H9 (cell line): Measurements from ENCODE around the gene TEX53. TPM values are rescaled to one million over a fixed set of nuclear protein-coding genes. Genes with fewer than 3 reads are reported as not detected.

Experiments
- DNase-seq: peaks from one replicate; pipeline ENCODE4 v3.0.0-alpha.2; 2017
- H2AFZ ChIP-seq: one replicate; pipeline ENCODE4 v1.6.1; 2013; ENCODE audit warnings: mild to moderate bottlenecking, low read length, control low read depth, moderate library complexity
- H2AK5ac ChIP-seq: 2 replicates; pipeline ENCODE4 v1.6.1; 2013; ENCODE audit warnings: low read length, control low read depth, mixed read lengths; ENCODE audit not compliant: insufficient read length
- H2BK120ac ChIP-seq: one replicate; pipeline ENCODE4 v1.6.1; 2013; ENCODE audit warnings: low read depth, mild to moderate bottlenecking, low read length, control low read depth, inconsistent platforms; ENCODE audit not compliant: poor library complexity, severe bottlenecking
- H2BK12ac ChIP-seq: 2 replicates; pipeline ENCODE4 v1.6.1; 2013; ENCODE audit warnings: low read length, control low read depth, mixed read lengths, low read depth; ENCODE audit not compliant: insufficient read length
- H2BK15ac ChIP-seq: 2 replicates; pipeline ENCODE4 v1.6.1; 2013; ENCODE audit warnings: low read depth, low read length, control low read depth
- H2BK20ac ChIP-seq: one replicate; pipeline ENCODE4 v1.6.1; 2013; ENCODE audit warnings: low read depth, mild to moderate bottlenecking, low read length, control low read depth, inconsistent platforms; ENCODE audit not compliant: poor library complexity, severe bottlenecking
- H2BK5ac ChIP-seq: 2 replicates; pipeline ENCODE4 v1.6.1; 2013; ENCODE audit warnings: low read length, control low read depth, mixed read lengths; ENCODE audit not compliant: insufficient read length
- H3K14ac ChIP-seq: 2 replicates; pipeline ENCODE4 v1.6.1; 2013; ENCODE audit warnings: low read length, control low read depth; ENCODE audit not compliant: insufficient read depth
- H3K18ac ChIP-seq: 2 replicates; pipeline ENCODE4 v1.6.1; 2013; ENCODE audit warnings: low read depth, mild to moderate bottlenecking, mixed read lengths, low read length, control low read depth; ENCODE audit not compliant: insufficient read length
- H3K23ac ChIP-seq: 2 replicates; pipeline ENCODE4 v1.6.1; 2013; ENCODE audit warnings: low read length, control low read depth, mixed read lengths, low read depth; ENCODE audit not compliant: insufficient read length
- H3K23me2 ChIP-seq: 2 replicates; pipeline ENCODE4 v1.6.1; 2013; ENCODE audit warnings: low read depth, mild to moderate bottlenecking, mixed read lengths, low read length, control low read depth; ENCODE audit not compliant: insufficient read length, poor library complexity, severe bottlenecking
- H3K27ac ChIP-seq: 2 replicates; pipeline ENCODE4 v1.5.1; 2013; ENCODE audit warnings: low read length, control low read depth, mixed read lengths, low read depth; ENCODE audit not compliant: insufficient read length
- H3K27me3 ChIP-seq: 2 replicates; pipeline ENCODE4 v1.6.1; 2013; ENCODE audit warnings: low read length, control low read depth, inconsistent platforms; ENCODE audit not compliant: insufficient read depth
- H3K4ac ChIP-seq: 2 replicates; pipeline ENCODE4 v1.6.1; 2013; ENCODE audit warnings: low read depth, mild to moderate bottlenecking, control low read depth, inconsistent platforms, low read length, moderate library complexity
- H3K4me1 ChIP-seq: 2 replicates; pipeline ENCODE4 v1.6.1; 2013; ENCODE audit warnings: low read length, control low read depth, inconsistent platforms; ENCODE audit not compliant: insufficient read depth
- H3K4me2 ChIP-seq: 2 replicates; pipeline ENCODE4 v1.6.1; 2013; ENCODE audit warnings: low read length, control low read depth, mixed read lengths; ENCODE audit not compliant: insufficient read length, insufficient read depth
- H3K56ac ChIP-seq: 2 replicates; pipeline ENCODE4 v1.6.1; 2013; ENCODE audit warnings: low read depth, mild to moderate bottlenecking, mixed read lengths, low read length, control low read depth; ENCODE audit not compliant: insufficient read length
- H3K79me1 ChIP-seq: 2 replicates; pipeline ENCODE4 v1.6.1; 2013; ENCODE audit warnings: low read depth, mild to moderate bottlenecking, moderate library complexity, low read length, control low read depth, inconsistent platforms; ENCODE audit not compliant: insufficient read depth, poor library complexity, severe bottlenecking
- H3K79me2 ChIP-seq: 2 replicates; pipeline ENCODE4 v1.6.1; 2013; ENCODE audit warnings: low read length, control low read depth, inconsistent platforms; ENCODE audit not compliant: insufficient read depth
- H3K9ac ChIP-seq: 2 replicates; pipeline ENCODE4 v1.6.1; 2013; ENCODE audit warnings: low read length, control low read depth, mixed read lengths; ENCODE audit not compliant: insufficient read length; ENCODE audit errors: extremely low read depth
- H3K9me3 ChIP-seq: one replicate; pipeline ENCODE4 v1.6.1; 2013; ENCODE audit warnings: low read depth, low read length, inconsistent platforms; ENCODE audit not compliant: control insufficient read depth
- H3T11ph ChIP-seq: one replicate; pipeline ENCODE4 v1.6.1; 2013; ENCODE audit warnings: mild to moderate bottlenecking, low read length, control low read depth, inconsistent platforms
- H4K20me1 ChIP-seq: one replicate; pipeline ENCODE4 v1.6.1; 2013; ENCODE audit not compliant: control insufficient read depth, insufficient read length, insufficient read depth
- H4K5ac ChIP-seq: 2 replicates; pipeline ENCODE4 v1.6.1; 2013; ENCODE audit warnings: low read depth, mild to moderate bottlenecking, mixed read lengths, low read length, control low read depth; ENCODE audit not compliant: insufficient read length
- H4K8ac ChIP-seq: replicated peaks from 2 replicates; pipeline ENCODE4 v1.6.1; 2013; ENCODE audit warnings: low read length, control low read depth, mixed read lengths, low read depth; ENCODE audit not compliant: insufficient read length
- H4K91ac ChIP-seq: 2 replicates; pipeline ENCODE4 v1.6.1; 2013; ENCODE audit warnings: low read depth, mild to moderate bottlenecking, moderate library complexity, mixed read lengths, low read length, control low read depth; ENCODE audit not compliant: insufficient read length
- H3K27ac Mint-ChIP-seq, 3 experiments: 2 replicates in 2 of 3; 3 replicates in 1 of 3; pipeline ENCODE4 v1.8.0; 2020 to 2021; ENCODE audit warnings: mixed read lengths in 3 of 3, mild to moderate bottlenecking in 1 of 3, moderate library complexity in 1 of 3
- H3K27me3 Mint-ChIP-seq: 2 replicates; pipeline ENCODE4 v1.8.0; 2021; ENCODE audit warnings: low read depth, mild to moderate bottlenecking, moderate library complexity, mixed read lengths
- H3K36me3 Mint-ChIP-seq, 3 experiments: 2 replicates in 2 of 3; 3 replicates in 1 of 3; pipeline ENCODE4 v1.8.0; 2020 to 2021; ENCODE audit warnings: low read depth in 3 of 3, mixed read lengths in 3 of 3; ENCODE audit not compliant: insufficient read depth in 1 of 3
- H3K4me1 Mint-ChIP-seq, 2 experiments: 2 replicates each; pipeline ENCODE4 v1.8.0; 2020; ENCODE audit warnings: mixed read lengths in 2 of 2
- H3K4me3 Mint-ChIP-seq, 2 experiments: 2 replicates in 1 of 2; 3 replicates in 1 of 2; pipeline ENCODE4 v1.8.0; 2020 to 2021; ENCODE audit warnings: mild to moderate bottlenecking in 2 of 2, mixed read lengths in 2 of 2, moderate library complexity in 1 of 2
- H3K9me3 Mint-ChIP-seq, 2 experiments: 2 replicates in 1 of 2; 3 replicates in 1 of 2; pipeline ENCODE4 v1.8.0; 2020; ENCODE audit warnings: mild to moderate bottlenecking in 2 of 2, mixed read lengths in 2 of 2, moderate library complexity in 1 of 2
- WGBS: extraction: QIAGEN DNeasy Blood & Tissue Kit; methylation state at CpG from one replicate; pipeline ENCODE4 v1.1.7; 2013; ENCODE audit warnings: missing lambda C conversion rate, low lambda C conversion rate, mixed read lengths; ENCODE audit not compliant: insufficient read length; ENCODE audit errors: extremely low coverage; 5-methylcytosine and 5-hydroxymethylcytosine counted together
- total RNA-seq: library from RNA; stranded (reverse); gene quantifications from 2 replicates; pipeline ENCODE4 v1.2.1, GENCODE V29; 2021
- TF ChIP-seq, protein P1 (sequence below): fragments of 200-600 bp; sonication (generic); conservative IDR thresholded peaks from 3 replicates; pipeline ENCODE4 v1.8.0; 2021; ENCODE audit warnings: antibody characterized with exemption, mild to moderate bottlenecking

Gene TEX53
- total RNA-seq, 1 experiment from 2014 or later: not detected

DNA sequence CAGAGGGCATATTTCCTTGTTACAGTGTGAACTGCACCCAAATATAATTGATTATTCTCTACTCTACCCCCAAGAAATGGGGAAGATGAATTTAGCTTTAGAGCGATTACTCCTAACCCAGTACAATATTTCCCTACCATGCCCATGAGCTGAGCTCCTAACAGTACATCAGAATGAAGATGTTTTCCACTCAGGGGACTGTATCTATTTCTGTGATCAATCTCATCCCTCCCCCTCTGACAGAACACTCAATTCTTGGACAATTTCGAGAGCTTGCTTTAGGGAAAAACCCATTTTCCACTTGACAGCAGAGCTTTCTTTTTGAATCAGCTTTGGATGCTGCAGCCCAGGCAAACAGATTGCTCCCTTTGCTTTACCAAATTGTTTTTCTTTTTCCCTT is 49.1 kb upstream of the TEX53 start:
- no peak overlapping the region for H3K4me3 Mint-ChIP-seq
- no CpG with 5 or more reads among the region's 2 CpGs for WGBS

More for the DNA sequence above, 49.1 kb upstream of the TEX53 start:
- Histone ChIP-seq H2BK120ac (no peak overlapping the region), H3K4me1 (no peaks in the 10 kb centered on the region), H3K23me2 (no peaks in the 10 kb centered on the region), H2AK5ac (no peak overlapping the region), H3K79me2 (no peaks in the 10 kb centered on the region), H2BK15ac (no peak overlapping the region), H3K27me3 (no peaks in the 10 kb centered on the region), H3K4ac (no peak overlapping the region), H3K56ac (no peak overlapping the region), H3K14ac (no peak overlapping the region), H3K27ac (no peak overlapping the region), H3K4me2 (no peak overlapping the region), H2BK5ac (no peak overlapping the region), H2AFZ (no peak overlapping the region), H3K18ac (no peak overlapping the region), H4K8ac (no peak overlapping the region), H4K20me1 (no peaks in the 10 kb centered on the region), H2BK12ac (no peak overlapping the region), H4K5ac (no peak overlapping the region), H2BK20ac (no peak overlapping the region), H3T11ph (no peak overlapping the region), H3K9me3 (no peaks in the 10 kb centered on the region), H3K9ac (no peak overlapping the region), H3K79me1 (no peaks in the 10 kb centered on the region), H4K91ac (no peak overlapping the region), H3K23ac (no peak overlapping the region)
- 0 out of 7 replicates have a peak overlapping the region, but pooled peaks of 1 of the 3 experiments have one; percentile 72 for H3K27ac Mint-ChIP-seq
- H3K9me3 Mint-ChIP-seq: no peaks in the 10 kb centered on the region; a peak in 1 of 5 replicates
- TF ChIP-seq, protein P1, sequence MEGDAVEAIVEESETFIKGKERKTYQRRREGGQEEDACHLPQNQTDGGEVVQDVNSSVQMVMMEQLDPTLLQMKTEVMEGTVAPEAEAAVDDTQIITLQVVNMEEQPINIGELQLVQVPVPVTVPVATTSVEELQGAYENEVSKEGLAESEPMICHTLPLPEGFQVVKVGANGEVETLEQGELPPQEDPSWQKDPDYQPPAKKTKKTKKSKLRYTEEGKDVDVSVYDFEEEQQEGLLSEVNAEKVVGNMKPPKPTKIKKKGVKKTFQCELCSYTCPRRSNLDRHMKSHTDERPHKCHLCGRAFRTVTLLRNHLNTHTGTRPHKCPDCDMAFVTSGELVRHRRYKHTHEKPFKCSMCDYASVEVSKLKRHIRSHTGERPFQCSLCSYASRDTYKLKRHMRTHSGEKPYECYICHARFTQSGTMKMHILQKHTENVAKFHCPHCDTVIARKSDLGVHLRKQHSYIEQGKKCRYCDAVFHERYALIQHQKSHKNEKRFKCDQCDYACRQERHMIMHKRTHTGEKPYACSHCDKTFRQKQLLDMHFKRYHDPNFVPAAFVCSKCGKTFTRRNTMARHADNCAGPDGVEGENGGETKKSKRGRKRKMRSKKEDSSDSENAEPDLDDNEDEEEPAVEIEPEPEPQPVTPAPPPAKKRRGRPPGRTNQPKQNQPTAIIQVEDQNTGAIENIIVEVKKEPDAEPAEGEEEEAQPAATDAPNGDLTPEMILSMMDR: no peak
- peaks cover 63% of the 10 kb centered on the region for H3K27me3 Mint-ChIP-seq
- H3K36me3 Mint-ChIP-seq: no peaks in the 10 kb centered on the region
- DNase-seq: no peak
- H3K4me1 Mint-ChIP-seq: no peaks in the 10 kb centered on the region
